K562 treated with DMSO at 1 percent for 24 hours (cell line): ENCODE data around the gene LIG4. TPM values are rescaled to one million over a fixed set of nuclear protein-coding genes. Genes with fewer than 3 reads are reported as not detected.

Experiments used
- total RNA-seq: library from RNA; unstranded; fragments of 300-600 nt; gene quantifications from 2 replicates; pipeline ENCODE4 v1.2.3, GENCODE V29; 2022; ENCODE audit warnings: low read depth; ENCODE audit not compliant: insufficient read depth

The LIG4 gene
- 2.4 and 3.0 TPM in 2 replicates for total RNA-seq

GRCh38 chr13:108215436-108215835 is at the start of gene LIG4:
Gene LIG4 (minus strand): TSS chr13:108215536. CDS start chr13:108211268, 4,268 bp downstream.

GRCh38 chr13:108218044-108218974 is 3.0 kb upstream of the LIG4 start, which contains the start of gene ABHD13:
Gene ABHD13 (plus strand): TSS chr13:108218392. CDS start chr13:108229219, 10,827 bp downstream.

Other genes starting within 250 kb of the LIG4 start
- gene ABHD13, start 2.9 kb upstream of the LIG4 start, total RNA-seq = 2.5 and 2.8 TPM in 2 replicates
- 0.73 TPM in 1 of 2 replicates, not detected in the other for gene TNFSF13B, start 54.2 kb upstream of the LIG4 start, total RNA-seq